ENCODE results near the gene RUFY3.

DNA sequence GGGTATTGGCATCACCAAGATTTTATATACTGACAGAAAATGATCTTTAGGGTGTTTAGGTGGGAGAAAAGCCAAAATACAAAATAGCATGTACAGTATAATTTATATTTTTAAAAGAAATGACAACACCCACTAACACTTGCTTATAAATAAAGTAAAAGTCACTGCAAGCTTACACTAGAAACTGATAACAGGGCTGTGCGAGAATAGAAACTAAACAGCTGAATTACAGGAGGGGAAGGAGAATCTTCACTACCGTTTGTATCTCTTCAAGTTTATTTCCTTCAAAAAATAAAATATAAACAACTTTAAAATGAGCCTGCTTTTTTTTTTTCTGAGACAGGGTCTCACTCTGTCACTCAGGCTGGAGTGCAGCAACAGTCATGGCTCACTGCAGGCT is 95.1 kb downstream of the RUFY3 start:
- TF ChIP-seq, protein P1, sequence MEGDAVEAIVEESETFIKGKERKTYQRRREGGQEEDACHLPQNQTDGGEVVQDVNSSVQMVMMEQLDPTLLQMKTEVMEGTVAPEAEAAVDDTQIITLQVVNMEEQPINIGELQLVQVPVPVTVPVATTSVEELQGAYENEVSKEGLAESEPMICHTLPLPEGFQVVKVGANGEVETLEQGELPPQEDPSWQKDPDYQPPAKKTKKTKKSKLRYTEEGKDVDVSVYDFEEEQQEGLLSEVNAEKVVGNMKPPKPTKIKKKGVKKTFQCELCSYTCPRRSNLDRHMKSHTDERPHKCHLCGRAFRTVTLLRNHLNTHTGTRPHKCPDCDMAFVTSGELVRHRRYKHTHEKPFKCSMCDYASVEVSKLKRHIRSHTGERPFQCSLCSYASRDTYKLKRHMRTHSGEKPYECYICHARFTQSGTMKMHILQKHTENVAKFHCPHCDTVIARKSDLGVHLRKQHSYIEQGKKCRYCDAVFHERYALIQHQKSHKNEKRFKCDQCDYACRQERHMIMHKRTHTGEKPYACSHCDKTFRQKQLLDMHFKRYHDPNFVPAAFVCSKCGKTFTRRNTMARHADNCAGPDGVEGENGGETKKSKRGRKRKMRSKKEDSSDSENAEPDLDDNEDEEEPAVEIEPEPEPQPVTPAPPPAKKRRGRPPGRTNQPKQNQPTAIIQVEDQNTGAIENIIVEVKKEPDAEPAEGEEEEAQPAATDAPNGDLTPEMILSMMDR (IDR thresholded peaks at IDR 0.05): no peak
- TF ChIP-seq ZFX (IDR thresholded peaks at IDR 0.05; ENCODE audit: borderline replicate concordance): no peak
